ENCODE results near the gene KANSL2. TPM values are rescaled to one million over a fixed set of nuclear protein-coding genes. Genes with fewer than 3 reads are reported as not detected.

KANSL2 gene
- polyA plus RNA-seq, 3 donors, result 12.2 to 20.3 (median 12.5) TPM

DNA sequence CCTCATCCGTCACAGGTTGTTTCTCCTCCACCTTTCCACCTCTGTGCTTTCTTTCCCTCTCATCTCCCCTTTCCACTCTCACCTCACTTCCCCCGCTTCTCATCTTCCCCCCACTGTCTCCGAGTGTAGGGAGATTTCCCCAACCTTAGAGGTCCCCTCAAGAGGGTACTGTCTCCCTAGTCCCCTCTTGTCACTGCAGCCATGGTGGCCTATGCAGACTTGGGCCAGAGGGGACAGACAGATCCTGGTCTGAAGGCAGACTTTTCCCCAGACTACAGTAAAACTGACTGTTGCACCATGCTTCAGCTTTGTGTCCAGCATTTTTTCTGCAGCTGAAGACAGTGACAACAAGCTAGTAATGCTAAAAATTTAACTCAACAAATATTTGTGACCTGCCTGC, 41.2 kb downstream of the KANSL2 start:
- intact Hi-C loops (cut with micrococcal nuclease), result no loop called here
- Mint-ChIP-seq H3K27me3 (ENCODE audit: low read depth in 3 of 3) (peaks cover 1 to 2% (median 2%) of the 10 kb centered on the region in 3 donors), H3K4me1 (no peaks in the 10 kb centered on the region), H3K27ac (peak overlapping the region in 2 of 7 donors; percentile 14 to 26), H3K36me3 (peaks cover 20 to 37% of the 10 kb centered on the region in 2 donors), H3K9me3 (peaks cover 9 to 28% (median 15%) of the 10 kb centered on the region in 7 donors), H3K4me3 (no peak overlapping the region)
- H4K20me1 ChIP-seq (ENCODE audit: insufficient read depth, low read length), result no peaks in the 10 kb centered on the region
- H3K4me2 ChIP-seq (replicated peaks; ENCODE audit: extremely low read depth, low read length, poor library complexity, severe bottlenecking), result no peak overlapping the region
- H3K9me3 ChIP-seq (replicated peaks in 1 of 2; ENCODE audit: control insufficient read depth in 1 of 2, insufficient read depth in 1 of 2, low read length in 2 of 2), result peaks cover 9 to 17% of the 10 kb centered on the region in 2 donors
- no peak for TF ChIP-seq CTCF (IDR thresholded peaks at IDR 0.05)
- no peaks in the 10 kb centered on the region for H3K4me1 ChIP-seq (ENCODE audit: control insufficient read depth in 1 of 2, insufficient read depth in 2 of 2, low read length in 2 of 2)
- H3K79me2 ChIP-seq (ENCODE audit: insufficient read depth, low read length), result no peaks in the 10 kb centered on the region
- no peaks in the 10 kb centered on the region for H3K27me3 ChIP-seq (ENCODE audit: control insufficient read depth in 2 of 2, insufficient read depth in 2 of 2, low read length in 2 of 2)
- DNase-seq, result no peak
- no peak overlapping the region for H3K9ac ChIP-seq (ENCODE audit: insufficient read depth, low read length, poor library complexity, severe bottlenecking)
- WGBS (ENCODE audit: insufficient coverage), result 100% methylated on average over 1 of the region's 3 CpGs
- no peak overlapping the region for H3K4me3 ChIP-seq (replicated peaks in 1 of 3; ENCODE audit: low read depth in 2 of 3, low read length in 3 of 3)
- peaks cover 14 to 25% of the 10 kb centered on the region in 2 donors for H3K36me3 ChIP-seq (replicated peaks in 1 of 2; ENCODE audit: control insufficient read depth in 1 of 2, insufficient read depth in 2 of 2, low read length in 2 of 2)
- no peak overlapping the region for H2AFZ ChIP-seq (ENCODE audit: insufficient read depth, low read depth, low read length, poor library complexity, severe bottlenecking)
- H3K27ac ChIP-seq (ENCODE audit: low read depth in 1 of 2, low read length in 2 of 2), result no peak overlapping the region

DNA sequence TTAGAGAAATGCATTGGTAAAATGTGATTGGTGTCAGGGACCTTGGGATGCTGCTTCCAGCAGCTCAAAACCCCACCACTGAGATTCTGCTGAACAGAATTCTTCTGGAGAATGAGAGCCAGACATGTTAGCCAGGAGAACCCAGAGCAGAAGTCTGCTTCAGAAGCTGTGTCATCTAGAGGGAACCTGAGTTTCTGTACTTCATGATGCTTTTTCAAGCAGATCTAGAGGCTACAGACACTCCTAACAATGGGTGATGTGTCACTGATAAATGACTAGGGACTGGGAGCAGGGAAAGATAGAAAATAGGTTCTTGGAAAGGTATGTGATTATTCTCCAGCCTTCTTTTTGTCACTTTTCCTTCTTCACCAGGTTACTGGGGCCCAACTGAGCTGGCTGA, 41.6 kb downstream of the KANSL2 start:
- no peak overlapping the region for H3K4me2 ChIP-seq (replicated peaks; ENCODE audit: extremely low read depth, low read length, poor library complexity, severe bottlenecking)
- intact Hi-C loops (cut with micrococcal nuclease), result no loop called here
- H2AFZ ChIP-seq (ENCODE audit: insufficient read depth, low read depth, low read length, poor library complexity, severe bottlenecking), result no peak overlapping the region
- no peak overlapping the region for H3K9ac ChIP-seq (ENCODE audit: insufficient read depth, low read length, poor library complexity, severe bottlenecking)
- TF ChIP-seq CTCF (IDR thresholded peaks at IDR 0.05), result no peak
- DNase-seq, result no peak
- H3K27me3 ChIP-seq (ENCODE audit: control insufficient read depth in 2 of 2, insufficient read depth in 2 of 2, low read length in 2 of 2), result no peaks in the 10 kb centered on the region
- H3K9me3 ChIP-seq (replicated peaks in 1 of 2; ENCODE audit: control insufficient read depth in 1 of 2, insufficient read depth in 1 of 2, low read length in 2 of 2), result peaks cover 9 to 17% of the 10 kb centered on the region in 2 donors
- Mint-ChIP-seq H3K4me1 (no peaks in the 10 kb centered on the region), H3K27me3 (ENCODE audit: low read depth in 3 of 3) (peaks cover 2% of the 10 kb centered on the region in 3 donors), H3K36me3 (peaks cover 19 to 33% of the 10 kb centered on the region in 2 donors), H3K4me3 (no peak overlapping the region), H3K27ac (peak overlapping the region in 1 of 7 donors; percentile 26), H3K9me3 (peaks cover 9 to 28% (median 15%) of the 10 kb centered on the region in 7 donors)
- no peaks in the 10 kb centered on the region for H3K79me2 ChIP-seq (ENCODE audit: insufficient read depth, low read length)
- H3K36me3 ChIP-seq (replicated peaks in 1 of 2; ENCODE audit: control insufficient read depth in 1 of 2, insufficient read depth in 2 of 2, low read length in 2 of 2), result peaks cover 14 to 23% of the 10 kb centered on the region in 2 donors
- no peaks in the 10 kb centered on the region for H4K20me1 ChIP-seq (ENCODE audit: insufficient read depth, low read length)
- H3K4me3 ChIP-seq (replicated peaks in 1 of 3; ENCODE audit: low read depth in 2 of 3, low read length in 3 of 3), result no peak overlapping the region
- no peaks in the 10 kb centered on the region for H3K4me1 ChIP-seq (ENCODE audit: control insufficient read depth in 1 of 2, insufficient read depth in 2 of 2, low read length in 2 of 2)
- no peak overlapping the region for H3K27ac ChIP-seq (ENCODE audit: low read depth in 1 of 2, low read length in 2 of 2)
